Upper lobe of left lung (tissue), 6 donors: ENCODE results near the gene FYN. TPM values are rescaled to one million over a fixed set of nuclear protein-coding genes. Genes with fewer than 3 reads are reported as not detected.

ENCODE experiments used
- ATAC-seq, 2 donors: fragments of 200-7000 bp; cut with Tn5 transposase; one replicate each; pipeline ENCODE4 v1.9.1; 2022; ENCODE audit warnings: mild to moderate bottlenecking in 2 of 2, moderate library complexity in 2 of 2; ENCODE audit not compliant: low FRiP score in 2 of 2
- DNase-seq, 2 donors: peaks; one replicate each; pipeline ENCODE4 v3.0.0-alpha.2; 2019 to 2020
- H3K27ac ChIP-seq, 4 donors: fragments of 200-600 bp; sonication (generic); one replicate each; pipeline ENCODE4 v1.5.1; 2016 to 2019
- H3K27me3 ChIP-seq, 4 donors: fragments of 200-600 bp; sonication (generic); one replicate each; pipeline ENCODE4 v1.5.1; 2017 to 2019
- H3K36me3 ChIP-seq, 4 donors: fragments of 200-600 bp; sonication (generic); one replicate each; pipeline ENCODE4 v1.5.1; 2016 to 2019
- H3K4me1 ChIP-seq, 4 donors: fragments of 200-600 bp; sonication (generic); one replicate each; pipeline ENCODE4 v1.5.1; 2018 to 2019
- H3K4me3 ChIP-seq, 4 donors: fragments of 200-600 bp; sonication (generic); one replicate each; pipeline ENCODE4 v1.5.1; 2017 to 2019; ENCODE audit warnings: mild to moderate bottlenecking in 2 of 4, moderate library complexity in 1 of 4
- H3K9me3 ChIP-seq, 4 donors: fragments of 200-600 bp; sonication (generic); one replicate each; pipeline ENCODE4 v1.5.1; 2018 to 2019
- CTCF ChIP-seq, 6 experiments: fragments of 450-650 bp in 4 of 6; fragments of 200-600 bp in 2 of 6; sonication (generic) in 2 of 6; IDR thresholded peaks; one replicate each; pipeline ENCODE4 v1.5.1; 2016 to 2019; ENCODE audit warnings: antibody characterized with exemption in 6 of 6
- EP300 ChIP-seq, 4 donors: sonication (generic); formaldehyde crosslinking; IDR thresholded peaks; one replicate each; pipeline ENCODE4 v1.5.1; 2017; ENCODE audit warnings: antibody characterized with exemption in 4 of 4, control low read depth in 2 of 4
- POLR2A ChIP-seq, 4 donors: fragments of 450-650 bp; IDR thresholded peaks; one replicate each; pipeline ENCODE4 v1.5.1; 2016 to 2017; ENCODE audit warnings: antibody characterized with exemption in 4 of 4, mild to moderate bottlenecking in 2 of 4
- POLR2AphosphoS5 ChIP-seq, 2 donors: sonication (generic); formaldehyde crosslinking; IDR thresholded peaks; one replicate each; pipeline ENCODE4 v1.5.1; 2017; ENCODE audit warnings: antibody characterized with exemption in 2 of 2
- WGBS, 2 donors: methylation state at CpG; one replicate each; pipeline ENCODE4 v1.1.5; 2017 to 2018; 5-methylcytosine and 5-hydroxymethylcytosine counted together
- total RNA-seq, 6 donors: library from RNA; depleted of rRNA in 4 of 6; stranded (reverse); fragments of >200 nt in 4 of 6; gene quantifications; one replicate each; pipeline versions ENCODE4 v1.1.0 to v1.2.1, GENCODE V29; 2016 to 2021
- donor health status: DM: no; HTN: no; CAD: no; lungs with moderate emphysema.
- donor health status: DM: no; HTN: yes; CAD: no; lungs with severe emphysema.

The FYN gene
- total RNA-seq, 6 donors from 2014 or later, result 69.1 to 181 (median 113) TPM

GRCh38 chr6:111623046-111623718 is 250.1 kb downstream of the FYN start:
- TF ChIP-seq CTCF (IDR thresholded peaks at IDR 0.05), result no peak
- no peak for TF ChIP-seq POLR2AphosphoS5 (IDR thresholded peaks at IDR 0.05)
- TF ChIP-seq POLR2A (IDR thresholded peaks at IDR 0.05), result no peak
- no peak for TF ChIP-seq EP300 (IDR thresholded peaks at IDR 0.05)
- peaks cover 0 to 7% (median 2%) of the 10 kb centered on the region in 4 donors for H3K4me1 ChIP-seq
- WGBS, 2 donors, result 75 to 89% methylated on average over 9 of the region's 9 CpGs
- H3K9me3 ChIP-seq, result no peaks in the 10 kb centered on the region
- no peak overlapping the region for H3K4me3 ChIP-seq
- H3K36me3 ChIP-seq, result no peaks in the 10 kb centered on the region
- no peaks in the 10 kb centered on the region for H3K27me3 ChIP-seq
- DNase-seq (no peak), ATAC-seq (no peak)
- peak overlapping the region in 1 of 4 donors; percentile 53 for H3K27ac ChIP-seq

DNA sequence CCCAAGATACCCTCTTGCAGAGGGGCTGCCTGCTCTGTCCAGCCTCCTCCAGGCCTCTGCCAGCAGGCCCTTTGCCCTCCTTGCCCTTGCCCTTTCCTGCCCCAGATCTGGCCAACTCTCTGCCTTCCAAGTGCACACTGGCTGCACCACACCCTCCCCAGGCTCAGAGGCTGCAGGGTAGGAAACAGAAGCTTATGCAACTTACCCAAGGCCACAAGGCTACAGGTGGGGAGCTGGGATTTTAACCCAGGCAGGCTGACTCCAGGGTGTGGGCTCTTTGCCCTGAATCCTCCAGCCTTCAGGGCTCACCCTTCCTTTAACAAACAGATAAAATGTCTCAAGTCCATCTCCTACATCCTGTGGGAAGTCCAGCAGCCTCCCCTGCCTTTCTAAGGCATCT is 253.1 kb downstream of the FYN start:
- H3K36me3 ChIP-seq, result no peaks in the 10 kb centered on the region

GRCh38 chr6:111618407-111618806 is 254.8 kb downstream of the FYN start:
- no peak overlapping the region for H3K4me3 ChIP-seq
- H3K27me3 ChIP-seq, result no peaks in the 10 kb centered on the region
- WGBS, 2 donors, result 80 to 92% methylated on average over 6 of the region's 6 CpGs
- TF ChIP-seq POLR2A (IDR thresholded peaks at IDR 0.05) (no peak), EP300 (IDR thresholded peaks at IDR 0.05) (no peak), CTCF (IDR thresholded peaks at IDR 0.05) (no peak), POLR2AphosphoS5 (IDR thresholded peaks at IDR 0.05) (no peak)
- H3K9me3 ChIP-seq, result no peaks in the 10 kb centered on the region
- H3K4me1 ChIP-seq, result peaks cover 4 to 19% (median 7%) of the 10 kb centered on the region in 4 donors
- ATAC-seq, result no peak
- no peak overlapping the region for H3K27ac ChIP-seq
- DNase-seq, result no peak
- H3K36me3 ChIP-seq, result no peaks in the 10 kb centered on the region

More for the DNA sequence above, 253.1 kb downstream of the FYN start:
- TF ChIP-seq POLR2AphosphoS5 (IDR thresholded peaks at IDR 0.05) (no peak), POLR2A (IDR thresholded peaks at IDR 0.05) (no peak), EP300 (IDR thresholded peaks at IDR 0.05) (no peak), CTCF (IDR thresholded peaks at IDR 0.05) (no peak)
- no peak overlapping the region for H3K4me3 ChIP-seq
- H3K4me1 ChIP-seq, result peaks cover 2 to 11% (median 3%) of the 10 kb centered on the region in 4 donors
- H3K9me3 ChIP-seq, result no peaks in the 10 kb centered on the region
- DNase-seq (no peak), ATAC-seq (no peak)
- peak overlapping the region in 2 of 4 donors; percentile 4 to 25 for H3K27ac ChIP-seq
- no peaks in the 10 kb centered on the region for H3K27me3 ChIP-seq

DNA sequence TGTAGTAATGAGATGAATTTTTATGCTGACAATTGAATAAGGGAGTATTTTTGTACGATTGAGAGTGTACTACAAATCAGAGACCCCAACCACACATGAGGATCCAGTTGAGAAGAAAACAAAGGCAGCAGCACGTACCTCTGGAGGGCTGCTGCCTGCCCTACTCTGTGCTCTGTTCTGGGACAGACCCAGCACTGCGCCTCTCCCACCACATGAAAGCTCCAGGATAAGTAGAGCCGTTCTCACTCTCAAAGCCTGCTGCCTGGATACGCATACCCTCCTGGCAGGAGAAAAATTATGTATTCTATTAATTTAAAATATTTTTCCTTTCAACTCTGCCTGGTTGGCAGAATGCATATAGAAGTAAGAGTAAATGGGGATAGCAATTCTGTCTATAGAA is 256.1 kb downstream of the FYN start:
- H3K9me3 ChIP-seq, result no peaks in the 10 kb centered on the region
- H3K27me3 ChIP-seq, result no peaks in the 10 kb centered on the region
- H3K27ac ChIP-seq, result no peak overlapping the region
- WGBS, 2 donors, result 83 to 96% methylated on average over 5 of the region's 5 CpGs
- no peak overlapping the region for H3K4me3 ChIP-seq
- no peaks in the 10 kb centered on the region for H3K36me3 ChIP-seq
- peaks cover 4 to 19% (median 7%) of the 10 kb centered on the region in 4 donors for H3K4me1 ChIP-seq
- DNase-seq, result no peak
- no peak for ATAC-seq
- TF ChIP-seq CTCF (IDR thresholded peaks at IDR 0.05), result no peak
- no peak for TF ChIP-seq POLR2AphosphoS5 (IDR thresholded peaks at IDR 0.05)
- no peak for TF ChIP-seq POLR2A (IDR thresholded peaks at IDR 0.05)
- no peak for TF ChIP-seq EP300 (IDR thresholded peaks at IDR 0.05)
